ENCODE data around the gene HRH3. TPM values are rescaled to one million over a fixed set of nuclear protein-coding genes. Genes with fewer than 3 reads are reported as not detected.

Gene HRH3
- total RNA-seq, 1 experiment from 2014 or later, result not detected

GRCh38 chr20:62230696-62231095, 10.6 kb upstream of the HRH3 start:
- no peaks in the 10 kb centered on the region for H3K79me2 ChIP-seq (ENCODE audit: low read depth)
- H2AFZ ChIP-seq, result no peak overlapping the region
- no TSS peak for BruUV-seq (replicated peaks)
- DNase-seq, result no peak
- H3F3A ChIP-seq (ENCODE audit: insufficient read depth, low read depth), result peaks cover 14% of the 10 kb centered on the region; the same call in 1 of the 2 replicates
- TF ChIP-seq EZH2 (IDR thresholded peaks at IDR 0.05; ENCODE audit: low read depth) (no peak), CTCF (conservative IDR thresholded peaks at IDR 0.05) (no peak)
- intact Hi-C loops (cut with micrococcal nuclease; ENCODE audit: unreplicated experiment), result no loop called here
- peaks cover 17% of the 10 kb centered on the region for H3K27me3 ChIP-seq (ENCODE audit: insufficient read depth, low read depth)
- H3K4me3 ChIP-seq, result no peak overlapping the region
- no peak overlapping the region for H3K27ac ChIP-seq
- H4K20me1 ChIP-seq (ENCODE audit: insufficient read depth), result no peaks in the 10 kb centered on the region
- no peak overlapping the region for H3K4me2 ChIP-seq
- POLR2A ChIA-PET (ENCODE audit: unreplicated experiment), result no interaction called here
- no peaks in the 10 kb centered on the region for H3K9me3 ChIP-seq (ENCODE audit: insufficient read depth, low read depth)
- CTCF ChIA-PET, result no interaction called here
- H3K4me1 ChIP-seq (replicated peaks; ENCODE audit: insufficient read depth), result peaks cover 21% of the 10 kb centered on the region
- no peaks in the 10 kb centered on the region for H3K36me3 ChIP-seq (ENCODE audit: low read depth)
- H3K9me2 ChIP-seq (ENCODE audit: insufficient read depth), result no peaks in the 10 kb centered on the region

GRCh38 chr20:62230276-62230675, 10.2 kb upstream of the HRH3 start:
- Histone ChIP-seq H4K20me1 (ENCODE audit: insufficient read depth) (no peaks in the 10 kb centered on the region), H3K9me3 (ENCODE audit: insufficient read depth, low read depth) (no peaks in the 10 kb centered on the region), H2AFZ (no peak overlapping the region), H3K4me2 (no peak overlapping the region), H3F3A (ENCODE audit: insufficient read depth, low read depth) (peaks cover 14% of the 10 kb centered on the region; the same call in 1 of the 2 replicates), H3K27me3 (ENCODE audit: insufficient read depth, low read depth) (peaks cover 21% of the 10 kb centered on the region), H3K4me1 (replicated peaks; ENCODE audit: insufficient read depth) (peaks cover 21% of the 10 kb centered on the region), H3K27ac (no peak overlapping the region), H3K9me2 (ENCODE audit: insufficient read depth) (no peaks in the 10 kb centered on the region), H3K4me3 (no peak overlapping the region), H3K36me3 (ENCODE audit: low read depth) (no peaks in the 10 kb centered on the region), H3K79me2 (ENCODE audit: low read depth) (no peaks in the 10 kb centered on the region)
- TF ChIP-seq EZH2 (IDR thresholded peaks at IDR 0.05; ENCODE audit: low read depth) (no peak), CTCF (conservative IDR thresholded peaks at IDR 0.05) (no peak)
- DNase-seq, result no peak
- POLR2A ChIA-PET (ENCODE audit: unreplicated experiment), result no interaction called here
- no TSS peak for BruUV-seq (replicated peaks)
- intact Hi-C loops (cut with micrococcal nuclease; ENCODE audit: unreplicated experiment), result no loop called here
- CTCF ChIA-PET, result no interaction called here

GRCh38 chr20:62229667-62230066, 9.6 kb upstream of the HRH3 start:
- peaks cover 14% of the 10 kb centered on the region; the same call in 1 of the 2 replicates for H3F3A ChIP-seq (ENCODE audit: insufficient read depth, low read depth)
- CTCF ChIA-PET, result no interaction called here
- H3K4me1 ChIP-seq (replicated peaks; ENCODE audit: insufficient read depth), result peaks cover 21% of the 10 kb centered on the region
- H3K9me2 ChIP-seq (ENCODE audit: insufficient read depth), result no peaks in the 10 kb centered on the region
- no peaks in the 10 kb centered on the region for H4K20me1 ChIP-seq (ENCODE audit: insufficient read depth)
- no peak for TF ChIP-seq CTCF (conservative IDR thresholded peaks at IDR 0.05)
- no peak for TF ChIP-seq EZH2 (IDR thresholded peaks at IDR 0.05; ENCODE audit: low read depth)
- H3K4me2 ChIP-seq, result no peak overlapping the region
- peaks cover 27% of the 10 kb centered on the region for H3K27me3 ChIP-seq (ENCODE audit: insufficient read depth, low read depth)
- no peak overlapping the region for H2AFZ ChIP-seq
- H3K36me3 ChIP-seq (ENCODE audit: low read depth), result no peaks in the 10 kb centered on the region
- POLR2A ChIA-PET (ENCODE audit: unreplicated experiment), result no interaction called here
- intact Hi-C loops (cut with micrococcal nuclease; ENCODE audit: unreplicated experiment), result no loop called here
- DNase-seq, result no peak
- no peaks in the 10 kb centered on the region for H3K79me2 ChIP-seq (ENCODE audit: low read depth)
- H3K4me3 ChIP-seq, result no peak overlapping the region
- no TSS peak for BruUV-seq (replicated peaks)
- H3K9me3 ChIP-seq (ENCODE audit: insufficient read depth, low read depth), result no peaks in the 10 kb centered on the region
- no peak overlapping the region for H3K27ac ChIP-seq
